GM12878 (cell line): ENCODE results near the gene HTRA3. TPM values are rescaled to one million over a fixed set of nuclear protein-coding genes. Genes with fewer than 3 reads are reported as not detected.

Experiments
- ATAC-seq: fragments of 200-7000 bp; cut with Tn5 transposase; 3 replicates; pipeline ENCODE4 v1.9.1; 2020; ENCODE audit warnings: mild to moderate bottlenecking, moderate library complexity
- BruUV-seq: library from RNA; stranded (reverse); fragments of 400-500 nt; replicated peaks from 2 replicates; lab custom pipeline; 2021; lab: Mats Ljungman, UMichigan
- CTCF ChIA-PET: fragments of 300-600 bp; sonication (Branson Sonifier 250); formaldehyde crosslinking; extraction: SDS; loops from one replicate; lab custom pipeline; 2021; ENCODE audit warnings: inconsistent platforms; lab: Yijun Ruan, JAX
- POLR2A ChIA-PET: fragments of 350-600 bp; formaldehyde crosslinking; extraction: SDS; loops from one replicate; lab custom pipeline; 2021; ENCODE audit warnings: inconsistent platforms; lab: Charles Lee
- RAD21 ChIA-PET: fragments of 300-600 bp; sonication (Branson Sonifier 250); formaldehyde crosslinking; loops from one replicate; lab custom pipeline; 2023; ENCODE audit warnings: antibody characterized with exemption; ENCODE audit not compliant: unreplicated experiment; lab: Charles Lee
- SMC1A ChIA-PET: fragments of 300-600 bp; sonication (Branson Sonifier 250); formaldehyde crosslinking; loops from one replicate; lab custom pipeline; 2023; ENCODE audit not compliant: unreplicated experiment, uncharacterized antibody; lab: Charles Lee
- DNase-seq: peaks from one replicate; pipeline ENCODE4 v3.0.0-alpha.2; 2011; ENCODE audit warnings: low read depth, low spot score
- FAIRE-seq: peaks from 3 replicates; lab custom pipeline; 2011; peaks lifted over from hg19 to GRCh38; lab: Jason Lieb, UNC
- H2AFZ ChIP-seq: 2 replicates; pipeline ENCODE4 v1.6.0; 2011; ENCODE audit warnings: low read depth, low read length, control low read depth; ENCODE audit not compliant: control insufficient read depth
- H3K27ac ChIP-seq: 2 replicates; pipeline ENCODE4 v1.5.1; 2011; ENCODE audit warnings: control low read depth; ENCODE audit not compliant: control insufficient read depth, insufficient read depth
- H3K27me3 ChIP-seq, 2 experiments: replicated peaks in 1 of 2; 2 replicates each; pipeline versions ENCODE4 v1.6.0 to v1.6.1; 2011; ENCODE audit warnings: low read length in 1 of 2; ENCODE audit not compliant: control insufficient read depth in 2 of 2, insufficient read depth in 2 of 2
- H3K36me3 ChIP-seq, 2 experiments: 2 replicates each; pipeline ENCODE4 v1.5.1; 2011; ENCODE audit warnings: low read length in 1 of 2; ENCODE audit not compliant: control insufficient read depth in 2 of 2, insufficient read depth in 2 of 2
- H3K4me1 ChIP-seq: 2 replicates; pipeline ENCODE4 v1.6.1; 2011; ENCODE audit warnings: mild to moderate bottlenecking, low read length, moderate library complexity, mixed read lengths; ENCODE audit not compliant: control insufficient read depth, insufficient read depth
- H3K4me2 ChIP-seq: 2 replicates; pipeline ENCODE4 v1.6.0; 2011; ENCODE audit warnings: control low read depth; ENCODE audit not compliant: control insufficient read depth, insufficient read depth
- H3K4me3 ChIP-seq: fragments of 200-600 bp; sonication (generic); 2 replicates; pipeline ENCODE4 v1.5.1; 2016
- H3K79me2 ChIP-seq: 2 replicates; pipeline ENCODE4 v1.6.0; 2011; ENCODE audit warnings: low read length; ENCODE audit not compliant: control insufficient read depth, insufficient read depth
- H3K9ac ChIP-seq: 2 replicates; pipeline ENCODE4 v1.8.0; 2011; ENCODE audit warnings: low read length, control low read depth, mixed read lengths; ENCODE audit not compliant: control insufficient read depth, insufficient read depth
- H3K9me3 ChIP-seq: replicated peaks from 3 replicates; pipeline ENCODE4 v1.5.1; 2011; ENCODE audit warnings: mild to moderate bottlenecking, low read length; ENCODE audit not compliant: control insufficient read depth, insufficient read depth
- H4K20me1 ChIP-seq: 2 replicates; pipeline ENCODE4 v1.6.0; 2011; ENCODE audit not compliant: control insufficient read depth, insufficient read depth
- BHLHE40 ChIP-seq, 2 experiments: fragments of 450-650 bp in 1 of 2; IDR thresholded peaks; 2 replicates each; pipeline ENCODE4 v1.6.1; 2011 to 2017; ENCODE audit warnings: low read depth in 2 of 2, borderline replicate concordance in 1 of 2, improper control_type of control experiment in 1 of 2, low read length in 1 of 2, mild to moderate bottlenecking in 1 of 2
- CHD1 ChIP-seq: IDR thresholded peaks from 2 replicates; pipeline ENCODE4 v1.6.1; 2012; ENCODE audit warnings: low read depth, low read length, improper control_type of control experiment
- EZH2 ChIP-seq: IDR thresholded peaks from 2 replicates; pipeline ENCODE4 v1.6.1; 2012; ENCODE audit warnings: low read depth, mild to moderate bottlenecking, control low read depth, inconsistent platforms, low read length, borderline replicate concordance; ENCODE audit not compliant: control insufficient read depth
- LARP7 ChIP-seq: fragments of 450-650 bp; IDR thresholded peaks from 2 replicates; pipeline ENCODE4 v1.6.1; 2017; ENCODE audit warnings: mild to moderate bottlenecking
- NFXL1 ChIP-seq: fragments of 450-650 bp; IDR thresholded peaks from 2 replicates; pipeline ENCODE4 v1.6.1; 2017; ENCODE audit warnings: antibody characterized with exemption, mild to moderate bottlenecking, borderline replicate concordance
- RAD21 ChIP-seq: IDR thresholded peaks from 2 replicates; pipeline ENCODE4 v1.6.1; 2011; ENCODE audit warnings: mild to moderate bottlenecking, low read depth, low read length, moderate library complexity; ENCODE audit not compliant: insufficient read depth
- RUNX3 ChIP-seq: IDR thresholded peaks from 2 replicates; pipeline ENCODE4 v1.6.1; 2012; ENCODE audit warnings: low read length, inconsistent platforms
- SMAD1 ChIP-seq: fragments of 450-650 bp; IDR thresholded peaks from 2 replicates; pipeline ENCODE4 v1.6.1; 2018; ENCODE audit warnings: mild to moderate bottlenecking, low read depth; ENCODE audit not compliant: partially characterized antibody
- ZNF384 ChIP-seq: IDR thresholded peaks from 2 replicates; pipeline ENCODE4 v1.6.1; 2012; ENCODE audit warnings: low read depth, mild to moderate bottlenecking, low read length, improper control_type of control experiment, borderline replicate concordance
- WGBS: methylation state at CpG from one replicate; pipeline ENCODE4 v1.1.6; 2016; ENCODE audit warnings: low lambda C conversion rate; ENCODE audit not compliant: insufficient replicate concordance, insufficient coverage; ENCODE audit errors: missing lambda C conversion rate; 5-methylcytosine and 5-hydroxymethylcytosine counted together
- in situ Hi-C: fragments of 300-500 bp; cut with MboI; formaldehyde crosslinking; loops from 9 replicates; pipeline ENCODE4 v1.14.3; 2018; ENCODE audit warnings: mixed read lengths
- intact Hi-C: fragments of 100-400 bp; cut with micrococcal nuclease; formaldehyde crosslinking; loops from one replicate; pipeline ENCODE4 v1.14.2; 2022; ENCODE audit not compliant: unreplicated experiment
- polyA plus RNA-seq, 11 experiments: library from polyadenylated mRNA; depleted of rRNA in 4 of 11; unstranded in 6 of 11; stranded (reverse) in 5 of 11; fragments of >200 nt; fragmentation: Nextera tagmentation in 4 of 11; fragmentation: Illumina TruSeq in 1 of 11; extraction: Ambion mirVana in 4 of 11; extraction: Trizol in 1 of 11; gene quantifications; 1 replicate in 1 of 11; 2 replicates in 10 of 11; pipeline versions ENCODE4 v1.2.1 to v1.2.3, GENCODE V29; 2011 to 2016; ENCODE audit warnings: inconsistent platforms in 2 of 11, missing spikeins in 2 of 11, low read depth in 1 of 11
- total RNA-seq, 4 experiments: library from RNA; depleted of rRNA in 3 of 4; stranded (reverse); fragments of >200 nt in 3 of 4; fragmentation: Illumina TruSeq in 1 of 4; extraction: Trizol in 1 of 4; gene quantifications; 2 replicates each; pipeline versions ENCODE4 v1.2.1 to v1.2.3, GENCODE V29; 2013 to 2021
- TF ChIP-seq, protein P1 (sequence below), 3 experiments: IDR thresholded peaks in 2 of 3; conservative IDR thresholded peaks in 1 of 3; 2 replicates each; pipeline ENCODE4 v1.5.1; 2011; ENCODE audit warnings: low read depth in 3 of 3, low read length in 3 of 3, mild to moderate bottlenecking in 3 of 3, control low read depth in 2 of 3, moderate library complexity in 2 of 3, inconsistent platforms in 1 of 3, mixed read lengths in 1 of 3; ENCODE audit not compliant: control insufficient read depth in 2 of 3, insufficient read depth in 1 of 3; ENCODE audit errors: extremely low read depth in 1 of 3
- TF ChIP-seq, protein P2 (sequence below): fragments of 450-650 bp; IDR thresholded peaks from 2 replicates; pipeline ENCODE4 v1.6.1; 2017; ENCODE audit warnings: low read depth, mild to moderate bottlenecking, moderate library complexity
- TF ChIP-seq, protein P3 (sequence below): fragments of 450-650 bp; IDR thresholded peaks from 2 replicates; pipeline ENCODE4 v1.6.1; 2017; ENCODE audit warnings: antibody characterized with exemption, mild to moderate bottlenecking, moderate library complexity

HTRA3 gene
- total and polyA plus RNA-seq, 10 of the 15 experiments (the other 5 are each of a cell fraction or from before 2014, with no cell fraction given): 0.04 to 1.2 (median 0.08) TPM; not detected in 7

DNA sequence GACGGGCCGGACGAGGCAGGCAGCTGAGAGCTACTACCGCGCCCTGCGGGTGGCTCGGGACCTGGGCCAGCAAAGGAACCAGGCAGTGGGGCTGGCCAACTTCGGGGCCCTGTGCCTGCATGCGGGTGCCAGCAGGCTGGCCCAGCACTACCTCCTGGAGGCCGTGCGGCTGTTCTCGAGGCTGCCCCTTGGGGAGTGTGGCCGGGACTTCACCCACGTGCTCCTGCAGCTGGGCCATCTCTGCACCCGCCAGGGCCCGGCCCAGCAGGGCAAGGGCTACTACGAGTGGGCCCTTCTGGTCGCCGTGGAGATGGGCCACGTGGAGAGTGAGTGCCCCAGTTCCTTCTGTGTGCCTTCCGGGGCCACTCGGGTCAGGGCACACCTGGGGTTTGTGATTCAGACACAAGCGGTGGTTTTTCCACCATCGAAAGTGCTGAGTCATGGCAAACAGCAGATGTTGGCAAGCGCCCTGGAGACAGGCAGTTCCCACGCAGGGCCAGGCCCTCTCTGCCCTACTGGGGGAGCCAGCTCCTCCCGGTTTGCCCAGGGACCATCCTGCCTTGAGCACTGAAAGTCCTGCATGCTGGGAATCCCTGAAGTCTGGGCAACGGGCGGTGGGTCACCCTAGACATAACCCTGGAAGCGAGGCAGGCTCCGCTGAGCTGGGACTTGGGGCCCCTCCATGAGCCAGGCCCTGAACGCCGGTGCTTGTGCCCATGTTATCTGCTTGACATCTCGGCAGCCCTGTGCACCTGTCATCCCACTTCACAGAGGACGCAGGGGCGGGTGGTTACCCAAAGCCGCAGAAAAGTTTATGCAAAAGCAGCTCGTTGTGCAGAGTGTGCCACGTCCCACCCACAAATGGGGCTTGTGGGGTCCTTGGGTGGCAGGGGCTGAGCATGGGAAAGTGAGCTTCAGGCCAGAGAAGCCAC, 41.0 kb upstream of the HTRA3 start:
- no peak overlapping the region for H2AFZ ChIP-seq
- no TSS peak for BruUV-seq
- DNase-seq: peak; percentile 76
- TF ChIP-seq RUNX3: peak; percentile 75
- no peak for TF ChIP-seq RAD21
- no peak for TF ChIP-seq NFXL1
- peak; percentile 58 to 75 for TF ChIP-seq BHLHE40 (IDR thresholded peaks at IDR 0.05; ENCODE audit: borderline replicate concordance in 1 of 2, low read depth in 2 of 2, low read length in 1 of 2)
- TF ChIP-seq SMAD1: no peak
- TF ChIP-seq CHD1: no peak
- no peak for TF ChIP-seq ZNF384
- TF ChIP-seq EZH2: no peak
- TF ChIP-seq, protein P1, sequence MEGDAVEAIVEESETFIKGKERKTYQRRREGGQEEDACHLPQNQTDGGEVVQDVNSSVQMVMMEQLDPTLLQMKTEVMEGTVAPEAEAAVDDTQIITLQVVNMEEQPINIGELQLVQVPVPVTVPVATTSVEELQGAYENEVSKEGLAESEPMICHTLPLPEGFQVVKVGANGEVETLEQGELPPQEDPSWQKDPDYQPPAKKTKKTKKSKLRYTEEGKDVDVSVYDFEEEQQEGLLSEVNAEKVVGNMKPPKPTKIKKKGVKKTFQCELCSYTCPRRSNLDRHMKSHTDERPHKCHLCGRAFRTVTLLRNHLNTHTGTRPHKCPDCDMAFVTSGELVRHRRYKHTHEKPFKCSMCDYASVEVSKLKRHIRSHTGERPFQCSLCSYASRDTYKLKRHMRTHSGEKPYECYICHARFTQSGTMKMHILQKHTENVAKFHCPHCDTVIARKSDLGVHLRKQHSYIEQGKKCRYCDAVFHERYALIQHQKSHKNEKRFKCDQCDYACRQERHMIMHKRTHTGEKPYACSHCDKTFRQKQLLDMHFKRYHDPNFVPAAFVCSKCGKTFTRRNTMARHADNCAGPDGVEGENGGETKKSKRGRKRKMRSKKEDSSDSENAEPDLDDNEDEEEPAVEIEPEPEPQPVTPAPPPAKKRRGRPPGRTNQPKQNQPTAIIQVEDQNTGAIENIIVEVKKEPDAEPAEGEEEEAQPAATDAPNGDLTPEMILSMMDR (IDR thresholded peaks at IDR 0.05 in 2 of 3, conservative IDR thresholded peaks at IDR 0.05 in 1 of 3; ENCODE audit: control insufficient read depth in 2 of 3, extremely low read depth in 1 of 3, insufficient read depth in 1 of 3, low read depth in 3 of 3, low read length in 3 of 3): peak in 1 of 3 experiments; percentile 21; a peak in 1 of 6 replicates
- TF ChIP-seq LARP7: peak; percentile 20; the same call in 1 of the 2 replicates
- TF ChIP-seq, protein P2, sequence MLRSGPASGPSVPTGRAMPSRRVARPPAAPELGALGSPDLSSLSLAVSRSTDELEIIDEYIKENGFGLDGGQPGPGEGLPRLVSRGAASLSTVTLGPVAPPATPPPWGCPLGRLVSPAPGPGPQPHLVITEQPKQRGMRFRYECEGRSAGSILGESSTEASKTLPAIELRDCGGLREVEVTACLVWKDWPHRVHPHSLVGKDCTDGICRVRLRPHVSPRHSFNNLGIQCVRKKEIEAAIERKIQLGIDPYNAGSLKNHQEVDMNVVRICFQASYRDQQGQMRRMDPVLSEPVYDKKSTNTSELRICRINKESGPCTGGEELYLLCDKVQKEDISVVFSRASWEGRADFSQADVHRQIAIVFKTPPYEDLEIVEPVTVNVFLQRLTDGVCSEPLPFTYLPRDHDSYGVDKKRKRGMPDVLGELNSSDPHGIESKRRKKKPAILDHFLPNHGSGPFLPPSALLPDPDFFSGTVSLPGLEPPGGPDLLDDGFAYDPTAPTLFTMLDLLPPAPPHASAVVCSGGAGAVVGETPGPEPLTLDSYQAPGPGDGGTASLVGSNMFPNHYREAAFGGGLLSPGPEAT: peak; percentile 73; the same call in 1 of the 2 replicates
- TF ChIP-seq, protein P3, sequence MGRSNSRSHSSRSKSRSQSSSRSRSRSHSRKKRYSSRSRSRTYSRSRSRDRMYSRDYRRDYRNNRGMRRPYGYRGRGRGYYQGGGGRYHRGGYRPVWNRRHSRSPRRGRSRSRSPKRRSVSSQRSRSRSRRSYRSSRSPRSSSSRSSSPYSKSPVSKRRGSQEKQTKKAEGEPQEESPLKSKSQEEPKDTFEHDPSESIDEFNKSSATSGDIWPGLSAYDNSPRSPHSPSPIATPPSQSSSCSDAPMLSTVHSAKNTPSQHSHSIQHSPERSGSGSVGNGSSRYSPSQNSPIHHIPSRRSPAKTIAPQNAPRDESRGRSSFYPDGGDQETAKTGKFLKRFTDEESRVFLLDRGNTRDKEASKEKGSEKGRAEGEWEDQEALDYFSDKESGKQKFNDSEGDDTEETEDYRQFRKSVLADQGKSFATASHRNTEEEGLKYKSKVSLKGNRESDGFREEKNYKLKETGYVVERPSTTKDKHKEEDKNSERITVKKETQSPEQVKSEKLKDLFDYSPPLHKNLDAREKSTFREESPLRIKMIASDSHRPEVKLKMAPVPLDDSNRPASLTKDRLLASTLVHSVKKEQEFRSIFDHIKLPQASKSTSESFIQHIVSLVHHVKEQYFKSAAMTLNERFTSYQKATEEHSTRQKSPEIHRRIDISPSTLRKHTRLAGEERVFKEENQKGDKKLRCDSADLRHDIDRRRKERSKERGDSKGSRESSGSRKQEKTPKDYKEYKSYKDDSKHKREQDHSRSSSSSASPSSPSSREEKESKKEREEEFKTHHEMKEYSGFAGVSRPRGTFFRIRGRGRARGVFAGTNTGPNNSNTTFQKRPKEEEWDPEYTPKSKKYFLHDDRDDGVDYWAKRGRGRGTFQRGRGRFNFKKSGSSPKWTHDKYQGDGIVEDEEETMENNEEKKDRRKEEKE: no peak

More for the DNA sequence above, 41.0 kb upstream of the HTRA3 start:
- Histone ChIP-seq H3K27ac (peak overlapping the region; percentile 83), H3K9me3 (no peaks in the 10 kb centered on the region), H3K4me1 (peaks cover 29% of the 10 kb centered on the region), H3K9ac (peak overlapping the region; percentile 1; the same call in 1 of the 2 replicates), H3K27me3 (no peaks in the 10 kb centered on the region), H3K79me2 (peaks cover 3% of the 10 kb centered on the region; the same call in 1 of the 2 replicates), H3K4me2 (peak overlapping the region; percentile 43), H3K36me3 (peaks cover 19 to 21% of the 10 kb centered on the region in 2 experiments; a peak in 3 of 4 replicates), H4K20me1 (no peaks in the 10 kb centered on the region), H3K4me3 (no peak overlapping the region)
- POLR2A ChIA-PET: interaction anchor here (0.5 to 2.5 kb wide), 3 partner anchors 18 to 29 kb away, joined by 4 to 14 read pairs (median 4); partner anchors contain the start of gene SH3TC1
- intact Hi-C loops (loop anchor here (2.0 kb wide), 1 partner anchor 28 kb away; no protein-coding TSS in a partner anchor), in situ Hi-C loops (no loop called here)
- ATAC-seq (peak; percentile 88), FAIRE-seq (peak; percentile 61)
- RAD21 ChIA-PET: interaction anchor here (0.8 to 2.7 kb wide), 9 partner anchors 10 to 208 kb away, joined by 3 to 28 read pairs (median 5); partner anchors contain the start of gene SH3TC1
- 21% methylated on average over 36 of the region's 39 CpGs for WGBS
- SMC1A ChIA-PET: interaction anchor here (0.8 to 1.6 kb wide), 6 partner anchors 13 to 52 kb away, joined by 3 to 16 read pairs (median 4); partner anchors contain the start of gene SH3TC1
- CTCF ChIA-PET: interaction anchor here (0.7 to 4.1 kb wide), 7 partner anchors 9 to 52 kb away, joined by 3 to 13 read pairs (median 7); partner anchors contain the start of gene SH3TC1
